Stomach (tissue), 9 donors: ENCODE results near the gene MPDU1. TPM values are rescaled to one million over a fixed set of nuclear protein-coding genes. Genes with fewer than 3 reads are reported as not detected.

Experiments used
- DNase-seq, 2 donors: peaks; one replicate each; pipeline versions ENCODE4 v3.0.0 to v3.0.0-alpha.2; 2013 to 2019
- H3K27ac ChIP-seq, 5 donors: fragments of 200-600 bp in 4 of 5; sonication (generic) in 4 of 5; one replicate each; pipeline ENCODE4 v1.5.1; 2013 to 2019; ENCODE audit warnings: mild to moderate bottlenecking in 1 of 5, moderate library complexity in 1 of 5
- H3K27me3 ChIP-seq, 3 donors: fragments of 200-600 bp; sonication (generic); one replicate each; pipeline ENCODE4 v1.5.1; 2017 to 2019; ENCODE audit warnings: mixed run types in 1 of 3
- H3K36me3 ChIP-seq, 4 donors: fragments of 200-600 bp; sonication (generic); 1 replicate in 3 of 4; 2 replicates in 1 of 4; pipeline ENCODE4 v1.5.1; 2016 to 2019
- H3K4me1 ChIP-seq, 4 donors: fragments of 200-600 bp; sonication (generic); one replicate each; pipeline ENCODE4 v1.5.1; 2016 to 2019
- H3K4me3 ChIP-seq, 4 donors: fragments of 200-600 bp; sonication (generic) in 3 of 4; one replicate each; pipeline ENCODE4 v1.5.1; 2016 to 2019; ENCODE audit warnings: mild to moderate bottlenecking in 1 of 4
- H3K9me3 ChIP-seq, 4 donors: fragments of 200-600 bp; sonication (generic); one replicate each; pipeline ENCODE4 v1.5.1; 2016 to 2019
- EP300 ChIP-seq: sonication (generic); formaldehyde crosslinking; IDR thresholded peaks from one replicate; pipeline ENCODE4 v1.6.1; 2017; ENCODE audit warnings: antibody characterized with exemption
- POLR2A ChIP-seq, 4 donors: fragments of 450-650 bp; IDR thresholded peaks; one replicate each; pipeline ENCODE4 v1.6.1; 2016; ENCODE audit warnings: antibody characterized with exemption in 4 of 4, control low read depth in 2 of 4, mild to moderate bottlenecking in 1 of 4, moderate library complexity in 1 of 4
- POLR2AphosphoS5 ChIP-seq, 3 donors: sonication (generic); formaldehyde crosslinking; IDR thresholded peaks; one replicate each; pipeline ENCODE4 v1.6.1; 2016; ENCODE audit warnings: antibody characterized with exemption in 3 of 3
- WGBS, 5 donors: extraction: QIAGEN DNeasy Blood & Tissue Kit in 3 of 5; methylation state at CpG; one replicate each; pipeline versions ENCODE4 v1.1.5 to v1.1.7; 2013 to 2018; 5-methylcytosine and 5-hydroxymethylcytosine counted together
- intact Hi-C: fragments of 100-400 bp; cut with DNase I; formaldehyde crosslinking; loops from one replicate; pipeline ENCODE4 v1.15.1; 2023; ENCODE audit warnings: low total_unique reads
- polyA plus RNA-seq, 3 donors: library from polyadenylated mRNA; stranded (reverse); fragments of 200-250 nt; gene quantifications; one replicate each; pipeline ENCODE4 v1.2.3, GENCODE V29; 2013
- total RNA-seq, 5 donors: library from RNA; depleted of rRNA; stranded (reverse); fragments of >200 nt; gene quantifications; one replicate each; pipeline versions ENCODE4 v1.1.0 to v1.2.3, GENCODE V29; 2014 to 2016
- TF ChIP-seq, protein P1 (sequence below), 7 experiments: fragments of 450-650 bp in 4 of 7; fragments of 200-600 bp in 3 of 7; sonication (generic) in 3 of 7; IDR thresholded peaks; one replicate each; pipeline ENCODE4 v1.5.1; 2016 to 2019; ENCODE audit warnings: antibody characterized with exemption in 7 of 7, control low read depth in 2 of 7, mild to moderate bottlenecking in 1 of 7
- donor health status: healthy with polysubstance abuse.
- donor health status: Bipolar disorder and iron deficiency.
- donor health status: healthy.

The MPDU1 gene
- total and polyA plus RNA-seq, 8 donors, result 27.2 to 188 (median 68.3) TPM

DNA sequence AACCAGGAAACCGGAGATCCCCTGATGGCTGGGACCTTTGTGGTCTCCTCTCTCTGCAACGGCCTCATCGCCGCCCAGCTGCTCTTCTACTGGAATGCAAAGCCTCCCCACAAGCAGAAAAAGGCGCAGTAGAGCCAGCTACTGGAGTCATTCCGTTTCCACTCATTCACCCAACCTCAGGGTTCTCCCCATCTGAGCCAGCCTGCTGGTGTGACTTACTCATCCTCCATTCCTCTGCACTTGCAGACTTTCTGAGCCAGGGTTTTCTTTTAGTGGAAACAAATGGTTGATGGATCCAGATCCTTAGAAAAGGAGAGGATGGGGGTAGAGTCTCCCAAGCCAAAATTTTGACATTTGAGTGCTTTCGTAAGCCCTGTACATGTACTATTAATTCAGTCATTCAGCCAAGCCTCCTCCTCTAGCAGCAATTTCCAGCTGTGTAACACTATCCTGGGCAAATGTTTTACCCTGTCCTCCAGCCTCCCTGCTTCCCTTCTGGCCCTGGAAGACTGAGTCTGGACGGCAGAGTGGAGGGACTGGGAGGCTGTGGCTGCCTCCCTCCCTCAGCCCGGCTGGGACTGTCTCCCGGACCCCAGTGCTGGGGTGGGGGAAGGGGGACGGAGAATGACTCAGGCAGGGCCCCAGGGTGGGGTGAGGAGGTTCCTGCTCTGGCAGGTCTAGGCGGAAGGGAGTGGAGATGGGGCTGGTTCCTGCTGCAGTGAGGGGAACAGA is 3.9 kb downstream of the MPDU1 start:
- intact Hi-C loops, result no loop called here
- H3K9me3 ChIP-seq, result no peaks in the 10 kb centered on the region
- peaks cover 16 to 64% (median 51%) of the 10 kb centered on the region in 4 donors for H3K36me3 ChIP-seq
- H3K4me1 ChIP-seq, result peaks cover 31 to 74% (median 64%) of the 10 kb centered on the region in 4 donors
- peak in 1 of 2 donors; percentile 66 for DNase-seq
- peak overlapping the region in 4 of 5 donors; percentile 34 to 83 (median 62) for H3K27ac ChIP-seq
- no peak overlapping the region for H3K4me3 ChIP-seq
- no peaks in the 10 kb centered on the region for H3K27me3 ChIP-seq
- WGBS, 5 donors, result 60 to 74% (median 73%) methylated on average over 12 of the region's 12 CpGs
- no peak for TF ChIP-seq EP300
- TF ChIP-seq, protein P1, sequence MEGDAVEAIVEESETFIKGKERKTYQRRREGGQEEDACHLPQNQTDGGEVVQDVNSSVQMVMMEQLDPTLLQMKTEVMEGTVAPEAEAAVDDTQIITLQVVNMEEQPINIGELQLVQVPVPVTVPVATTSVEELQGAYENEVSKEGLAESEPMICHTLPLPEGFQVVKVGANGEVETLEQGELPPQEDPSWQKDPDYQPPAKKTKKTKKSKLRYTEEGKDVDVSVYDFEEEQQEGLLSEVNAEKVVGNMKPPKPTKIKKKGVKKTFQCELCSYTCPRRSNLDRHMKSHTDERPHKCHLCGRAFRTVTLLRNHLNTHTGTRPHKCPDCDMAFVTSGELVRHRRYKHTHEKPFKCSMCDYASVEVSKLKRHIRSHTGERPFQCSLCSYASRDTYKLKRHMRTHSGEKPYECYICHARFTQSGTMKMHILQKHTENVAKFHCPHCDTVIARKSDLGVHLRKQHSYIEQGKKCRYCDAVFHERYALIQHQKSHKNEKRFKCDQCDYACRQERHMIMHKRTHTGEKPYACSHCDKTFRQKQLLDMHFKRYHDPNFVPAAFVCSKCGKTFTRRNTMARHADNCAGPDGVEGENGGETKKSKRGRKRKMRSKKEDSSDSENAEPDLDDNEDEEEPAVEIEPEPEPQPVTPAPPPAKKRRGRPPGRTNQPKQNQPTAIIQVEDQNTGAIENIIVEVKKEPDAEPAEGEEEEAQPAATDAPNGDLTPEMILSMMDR (IDR thresholded peaks at IDR 0.05), result no peak
- TF ChIP-seq POLR2A (IDR thresholded peaks at IDR 0.05), result no peak
- TF ChIP-seq POLR2AphosphoS5 (IDR thresholded peaks at IDR 0.05), result no peak

DNA sequence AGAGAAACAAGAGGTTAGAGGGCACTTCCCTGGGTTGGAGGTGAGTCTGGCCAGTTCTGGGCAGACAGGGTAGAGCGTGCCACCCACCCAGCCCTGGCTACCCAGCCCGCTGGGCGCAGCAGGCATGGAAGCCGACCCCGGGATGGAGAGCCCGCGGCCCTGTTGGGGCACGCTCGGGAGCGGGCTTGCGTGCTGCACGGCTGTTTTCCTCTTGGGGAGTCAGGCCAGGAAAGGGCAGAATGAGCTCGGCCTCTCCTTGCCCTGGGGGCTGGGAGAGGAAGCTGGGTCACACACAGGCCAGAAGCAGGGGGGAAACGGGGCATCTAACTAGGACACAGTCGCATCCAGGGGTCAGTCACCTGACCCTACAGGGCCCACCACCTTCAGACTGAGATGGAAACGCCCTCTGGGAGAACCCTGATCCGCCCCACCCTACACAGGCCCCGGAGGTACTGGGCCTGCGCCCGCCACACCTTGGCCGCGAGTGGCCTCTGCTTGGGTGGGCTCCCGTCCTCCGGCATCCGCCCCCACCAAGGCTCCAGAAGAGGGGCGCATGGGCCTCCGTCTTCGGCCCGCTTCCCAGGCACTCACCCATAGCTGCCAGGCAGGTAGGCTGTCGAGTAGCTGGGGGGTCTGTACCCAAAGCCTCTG is 5.0 kb downstream of the MPDU1 start:
- Histone ChIP-seq H3K4me3 (peak overlapping the region; percentile 38 to 55 (median 44)), H3K27me3 (no peaks in the 10 kb centered on the region), H3K36me3 (peaks cover 27 to 75% (median 62%) of the 10 kb centered on the region in 4 donors), H3K4me1 (peaks cover 23 to 66% (median 55%) of the 10 kb centered on the region in 4 donors), H3K27ac (peak overlapping the region; percentile 10 to 83 (median 59)), H3K9me3 (no peaks in the 10 kb centered on the region)
- intact Hi-C loops, result no loop called here
- 64 to 84% (median 75%) methylated on average over 17 to 30 of the region's 30 CpGs for WGBS, 5 donors
- TF ChIP-seq POLR2A (IDR thresholded peaks at IDR 0.05) (no peak), POLR2AphosphoS5 (IDR thresholded peaks at IDR 0.05) (no peak), EP300 (no peak)
- TF ChIP-seq, protein P1 (IDR thresholded peaks at IDR 0.05), result no peak
- no peak for DNase-seq

DNA sequence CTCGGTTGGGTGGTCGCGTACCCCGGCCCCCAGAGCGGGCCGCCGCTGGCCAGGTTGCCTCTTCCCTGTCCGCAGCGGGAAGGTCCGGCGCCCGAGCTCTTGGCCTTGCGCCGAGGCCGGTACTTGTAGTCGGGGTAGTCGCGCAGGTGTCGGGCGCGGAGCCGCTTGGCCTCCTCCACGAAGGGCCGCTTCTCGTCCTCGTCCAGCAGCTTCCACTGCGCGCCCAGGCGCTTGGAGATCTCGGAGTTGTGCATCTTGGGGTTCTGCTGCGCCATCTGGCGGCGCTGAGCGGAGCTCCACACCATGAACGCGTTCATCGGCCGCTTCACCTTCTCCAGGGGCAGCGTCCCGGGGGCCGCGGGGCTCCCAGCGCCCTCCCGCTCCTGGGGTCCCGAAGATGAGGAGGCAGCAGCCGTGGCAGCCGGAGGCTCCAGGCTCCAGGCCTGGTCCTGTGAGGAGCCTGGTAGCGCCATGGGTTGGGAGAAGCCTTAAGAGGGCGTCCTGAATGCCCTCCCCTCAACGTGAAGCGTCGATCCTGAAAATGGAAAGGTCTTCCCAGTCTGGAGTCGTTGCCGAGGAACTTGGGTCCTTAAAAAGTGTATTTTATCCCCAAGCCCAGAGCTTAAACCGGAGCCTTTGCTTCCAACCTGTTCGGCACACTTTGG is 5.7 kb downstream of the MPDU1 start:
- peak overlapping the region; percentile 38 to 55 (median 44) for H3K4me3 ChIP-seq
- H3K27ac ChIP-seq, result peak overlapping the region; percentile 10 to 83 (median 59)
- H3K36me3 ChIP-seq, result peaks cover 33 to 82% (median 69%) of the 10 kb centered on the region in 4 donors
- H3K9me3 ChIP-seq, result no peaks in the 10 kb centered on the region
- intact Hi-C loops, result no loop called here
- peaks cover 22 to 64% (median 52%) of the 10 kb centered on the region in 4 donors for H3K4me1 ChIP-seq
- TF ChIP-seq EP300 (no peak), POLR2AphosphoS5 (IDR thresholded peaks at IDR 0.05) (peak; percentile 37 to 78 (median 47))
- TF ChIP-seq, protein P1 (IDR thresholded peaks at IDR 0.05), result peak in 5 of 7 experiments; percentile 72 to 90 (median 84)
- DNase-seq, result peak; percentile 86 to 95
- WGBS, 5 donors, result 16 to 27% (median 18%) methylated on average over 20 to 56 of the region's 56 CpGs
- no peaks in the 10 kb centered on the region for H3K27me3 ChIP-seq
